Mucosa of descending colon (tissue), 3 donors: ENCODE results near the gene NAPG. TPM values are rescaled to one million over a fixed set of nuclear protein-coding genes. Genes with fewer than 3 reads are reported as not detected.
"Not testable (repeated sequence)": the region's sequence is repeated elsewhere in the genome, so short reads cannot be mapped to it uniquely, and the experiment has no call there.

ENCODE experiments used
- ATAC-seq: fragments of 200-7000 bp; cut with Tn5 transposase; one replicate; pipeline ENCODE4 v1.9.1; 2020; ENCODE audit warnings: mild to moderate bottlenecking, moderate library complexity
- DNase-seq, 3 donors: peaks; one replicate each; pipeline ENCODE4 v3.0.0-alpha.2; 2020
- H3K36me3 ChIP-seq: fragments of 200-600 bp; one replicate; pipeline ENCODE4 v1.8.0; 2021; ENCODE audit warnings: low read depth, mild to moderate bottlenecking
- H3K4me1 ChIP-seq: fragments of 200-600 bp; one replicate; pipeline ENCODE4 v1.8.0; 2021; ENCODE audit warnings: low read depth, mild to moderate bottlenecking
- H3K4me3 ChIP-seq: fragments of 200-600 bp; one replicate; pipeline ENCODE4 v1.8.0; 2021; ENCODE audit warnings: mild to moderate bottlenecking
- H3K9me3 ChIP-seq: fragments of 200-600 bp; one replicate; pipeline ENCODE4 v1.8.0; 2021; ENCODE audit warnings: mild to moderate bottlenecking
- intact Hi-C, 2 donors: fragments of 100-400 bp; cut with DNase I in 1 of 2; cut with micrococcal nuclease in 1 of 2; formaldehyde crosslinking; loops; one replicate each; pipeline versions ENCODE4 v1.11.0 to v1.11.1; 2022; cut with DNase I, micrococcal nuclease
- total RNA-seq, 3 donors: library from RNA; stranded (reverse); fragmentation: NEBNext Ultra II Directional in 2 of 3; extraction: Animal tissue kit (Norgen Biotek cat#: 25700) in 2 of 3; gene quantifications; one replicate each; pipeline versions ENCODE4 v1.2.1 to v1.2.4, GENCODE V29; 2021 to 2023
- TF ChIP-seq, protein P1 (sequence below): fragments of 200-600 bp; IDR thresholded peaks from one replicate; pipeline ENCODE4 v1.8.0; 2022; ENCODE audit warnings: antibody characterized with exemption, mild to moderate bottlenecking
- donor health status: DM: no; HTN: no; CAD: no; lungs with moderate emphysema.
- donor health status: DM: no; HTN: no; CAD: no.
- donor health status: DM: no; HTN: yes; CAD: no.

Gene NAPG
- total RNA-seq, 3 donors from 2014 or later = 36.3 to 43.1 (median 38.1) TPM

DNA sequence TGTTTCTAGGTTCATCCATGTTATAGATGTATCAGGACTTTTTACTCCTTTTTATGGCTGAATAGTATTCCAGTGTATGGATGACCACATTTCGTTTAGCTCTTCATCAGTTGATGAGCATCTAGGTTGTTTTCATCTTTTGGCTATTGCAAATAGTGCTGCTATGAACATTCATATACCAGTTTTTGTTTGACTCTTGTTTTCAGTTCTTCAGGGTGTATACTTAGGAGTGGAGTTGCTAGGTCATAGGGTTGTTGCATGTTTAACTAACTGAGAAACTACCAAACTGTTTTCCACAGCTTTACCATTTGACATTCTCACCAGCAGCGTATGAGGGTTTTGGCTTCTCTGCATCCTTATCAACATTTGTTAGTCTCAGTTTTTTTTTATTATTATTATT is 25.8 kb upstream of the NAPG start:
- no peak for ATAC-seq
- no peak for DNase-seq
- TF ChIP-seq, protein P1, sequence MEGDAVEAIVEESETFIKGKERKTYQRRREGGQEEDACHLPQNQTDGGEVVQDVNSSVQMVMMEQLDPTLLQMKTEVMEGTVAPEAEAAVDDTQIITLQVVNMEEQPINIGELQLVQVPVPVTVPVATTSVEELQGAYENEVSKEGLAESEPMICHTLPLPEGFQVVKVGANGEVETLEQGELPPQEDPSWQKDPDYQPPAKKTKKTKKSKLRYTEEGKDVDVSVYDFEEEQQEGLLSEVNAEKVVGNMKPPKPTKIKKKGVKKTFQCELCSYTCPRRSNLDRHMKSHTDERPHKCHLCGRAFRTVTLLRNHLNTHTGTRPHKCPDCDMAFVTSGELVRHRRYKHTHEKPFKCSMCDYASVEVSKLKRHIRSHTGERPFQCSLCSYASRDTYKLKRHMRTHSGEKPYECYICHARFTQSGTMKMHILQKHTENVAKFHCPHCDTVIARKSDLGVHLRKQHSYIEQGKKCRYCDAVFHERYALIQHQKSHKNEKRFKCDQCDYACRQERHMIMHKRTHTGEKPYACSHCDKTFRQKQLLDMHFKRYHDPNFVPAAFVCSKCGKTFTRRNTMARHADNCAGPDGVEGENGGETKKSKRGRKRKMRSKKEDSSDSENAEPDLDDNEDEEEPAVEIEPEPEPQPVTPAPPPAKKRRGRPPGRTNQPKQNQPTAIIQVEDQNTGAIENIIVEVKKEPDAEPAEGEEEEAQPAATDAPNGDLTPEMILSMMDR = no peak
- intact Hi-C loops = no loop called here
- Histone ChIP-seq H3K9me3 (peaks cover 7% of the 10 kb centered on the region), H3K4me3 (no peak overlapping the region), H3K4me1 (no peaks in the 10 kb centered on the region), H3K36me3 (no peaks in the 10 kb centered on the region)

DNA sequence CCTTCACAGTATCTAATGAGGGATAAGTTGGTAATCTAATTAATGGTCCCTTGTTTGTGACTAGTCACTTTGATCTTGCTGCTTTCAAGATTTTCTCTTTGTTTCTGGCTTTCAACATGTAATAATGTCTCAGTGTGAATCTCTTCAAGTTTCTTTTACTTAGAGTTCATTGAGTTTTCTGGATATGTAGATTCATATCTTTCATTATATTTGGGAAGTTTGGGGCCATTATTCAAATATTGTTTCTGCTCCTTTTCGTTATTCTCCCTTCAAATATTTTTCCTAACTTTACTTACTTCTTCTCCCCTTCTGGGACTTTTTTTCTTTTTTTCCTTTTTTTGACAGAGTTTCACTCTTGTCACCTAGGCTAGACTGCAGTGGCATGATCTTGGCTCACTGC is 21.1 kb upstream of the NAPG start:
- intact Hi-C loops = no loop called here
- Histone ChIP-seq H3K4me3 (no peak overlapping the region), H3K4me1 (no peaks in the 10 kb centered on the region), H3K9me3 (peaks cover 31% of the 10 kb centered on the region), H3K36me3 (no peaks in the 10 kb centered on the region)
- DNase-seq (no peak), ATAC-seq (no peak)
- TF ChIP-seq, protein P1 = no peak

- H3K4me1 ChIP-seq, ATAC-seq, H3K4me3 ChIP-seq, intact Hi-C loops, H3K36me3 ChIP-seq, DNase-seq: not testable (repeated sequence)
- H3K9me3 ChIP-seq = peaks cover 31% of the 10 kb centered on the region
Observed at GRCh38 chr18:10505892-10506291, 19.9 kb upstream of the NAPG start.

DNA sequence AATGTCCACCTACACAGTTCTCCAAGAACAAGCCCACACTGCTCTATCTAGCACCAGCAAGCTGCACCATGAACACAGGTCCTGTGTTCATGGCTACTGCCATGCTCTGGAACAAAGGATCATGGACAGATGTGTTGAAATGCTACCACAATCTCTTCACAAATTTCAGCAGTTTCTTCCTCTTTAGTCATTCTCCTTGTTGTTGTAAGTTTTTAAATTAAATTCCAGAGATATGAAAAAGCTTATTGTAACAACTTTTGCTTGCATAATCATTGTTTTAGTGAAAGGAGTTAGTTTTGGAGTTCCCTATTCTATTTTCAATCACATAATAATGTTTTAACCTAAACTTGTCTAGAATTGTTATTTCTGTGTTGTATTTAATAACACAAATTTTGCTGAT is 17.2 kb upstream of the NAPG start:
- H3K9me3 ChIP-seq = peaks cover 31% of the 10 kb centered on the region
- intact Hi-C loops = no loop called here
- no peaks in the 10 kb centered on the region for H3K4me1 ChIP-seq
- H3K4me3 ChIP-seq = no peak overlapping the region
- TF ChIP-seq, protein P1 = no peak
- ATAC-seq (no peak), DNase-seq (no peak)
- no peaks in the 10 kb centered on the region for H3K36me3 ChIP-seq

- TF ChIP-seq, protein P1 = no peak
- ATAC-seq (no peak), DNase-seq (no peak)
- H3K36me3 ChIP-seq = no peaks in the 10 kb centered on the region
- H3K4me1 ChIP-seq = no peaks in the 10 kb centered on the region
- intact Hi-C loops = loop anchor here in 1 of 2 donors (10.0 kb wide), 1 partner anchor 536 kb away; no protein-coding TSS in a partner anchor
- H3K9me3 ChIP-seq = peaks cover 23% of the 10 kb centered on the region
- H3K4me3 ChIP-seq = no peak overlapping the region
Observed at GRCh38 chr18:10511236-10511635, 14.6 kb upstream of the NAPG start.

DNA sequence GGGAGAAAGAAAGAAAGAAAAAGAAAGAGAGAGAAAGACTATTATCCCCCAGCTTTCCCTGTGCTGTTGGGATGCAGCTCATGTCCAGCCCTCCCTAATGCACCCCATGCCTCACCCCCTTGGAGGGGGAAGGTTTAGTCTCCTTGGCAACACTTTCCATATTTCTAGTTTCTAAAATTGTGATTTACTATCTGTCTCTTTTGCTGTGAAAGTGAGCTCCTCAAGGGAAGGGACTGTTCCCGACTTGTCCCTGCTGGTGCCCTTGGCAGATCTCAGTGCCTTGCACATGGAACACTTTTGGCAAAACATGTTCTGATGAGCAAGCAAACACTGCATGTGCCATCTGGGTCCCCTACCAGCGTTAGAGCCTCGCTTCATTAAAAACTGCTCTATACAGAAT is 11.7 kb upstream of the NAPG start:
- no peak overlapping the region for H3K4me3 ChIP-seq
- intact Hi-C loops = loop anchor here in 1 of 2 donors (10.0 kb wide), 1 partner anchor 539 kb away; no protein-coding TSS in a partner anchor
- no peaks in the 10 kb centered on the region for H3K4me1 ChIP-seq
- DNase-seq (no peak), ATAC-seq (no peak)
- H3K9me3 ChIP-seq = no peaks in the 10 kb centered on the region
- TF ChIP-seq, protein P1 = no peak
- no peaks in the 10 kb centered on the region for H3K36me3 ChIP-seq
